ENCODE measurements around the gene IDI1.

IDI1 gene

GRCh38 chr10:1085258-1085657, 36.3 kb upstream of the IDI1 start:
- TF ChIP-seq SPI1 (IDR thresholded peaks at IDR 0.05; ENCODE audit: borderline replicate concordance, low read depth), result no peak
- no peak for TF ChIP-seq REST (IDR thresholded peaks at IDR 0.05; ENCODE audit: insufficient replicate concordance, low read depth)
- TF ChIP-seq GABPA (IDR thresholded peaks at IDR 0.05; ENCODE audit: low read depth), result no peak
- TF ChIP-seq POLR2AphosphoS5 (IDR thresholded peaks at IDR 0.05; ENCODE audit: low read depth), result no peak
- TF ChIP-seq, protein P1, sequence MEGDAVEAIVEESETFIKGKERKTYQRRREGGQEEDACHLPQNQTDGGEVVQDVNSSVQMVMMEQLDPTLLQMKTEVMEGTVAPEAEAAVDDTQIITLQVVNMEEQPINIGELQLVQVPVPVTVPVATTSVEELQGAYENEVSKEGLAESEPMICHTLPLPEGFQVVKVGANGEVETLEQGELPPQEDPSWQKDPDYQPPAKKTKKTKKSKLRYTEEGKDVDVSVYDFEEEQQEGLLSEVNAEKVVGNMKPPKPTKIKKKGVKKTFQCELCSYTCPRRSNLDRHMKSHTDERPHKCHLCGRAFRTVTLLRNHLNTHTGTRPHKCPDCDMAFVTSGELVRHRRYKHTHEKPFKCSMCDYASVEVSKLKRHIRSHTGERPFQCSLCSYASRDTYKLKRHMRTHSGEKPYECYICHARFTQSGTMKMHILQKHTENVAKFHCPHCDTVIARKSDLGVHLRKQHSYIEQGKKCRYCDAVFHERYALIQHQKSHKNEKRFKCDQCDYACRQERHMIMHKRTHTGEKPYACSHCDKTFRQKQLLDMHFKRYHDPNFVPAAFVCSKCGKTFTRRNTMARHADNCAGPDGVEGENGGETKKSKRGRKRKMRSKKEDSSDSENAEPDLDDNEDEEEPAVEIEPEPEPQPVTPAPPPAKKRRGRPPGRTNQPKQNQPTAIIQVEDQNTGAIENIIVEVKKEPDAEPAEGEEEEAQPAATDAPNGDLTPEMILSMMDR (IDR thresholded peaks at IDR 0.05; ENCODE audit: insufficient read depth, low read length), result no peak
- no peak for DNase-seq (ENCODE audit: low read depth in 1 of 2, low spot score in 1 of 2)

GRCh38 chr10:1084011-1084950, 35.4 kb upstream of the IDI1 start:
- TF ChIP-seq, protein P1 (IDR thresholded peaks at IDR 0.05; ENCODE audit: insufficient read depth, low read length), result no peak
- TF ChIP-seq SPI1 (IDR thresholded peaks at IDR 0.05; ENCODE audit: borderline replicate concordance, low read depth), result no peak
- no peak for TF ChIP-seq REST (IDR thresholded peaks at IDR 0.05; ENCODE audit: insufficient replicate concordance, low read depth)
- Histone ChIP-seq H3K27me3 (ENCODE audit: insufficient read depth, poor library complexity, severe bottlenecking) (no peaks in the 10 kb centered on the region), H3K4me3 (replicated peaks; ENCODE audit: insufficient read depth, low read length) (no peak overlapping the region), H3K27ac (replicated peaks) (no peak overlapping the region)
- no peak for DNase-seq (ENCODE audit: low read depth in 1 of 2, low spot score in 1 of 2)

More at GRCh38 chr10:1085258-1085657, 36.3 kb upstream of the IDI1 start:
- Histone ChIP-seq H3K27ac (replicated peaks) (no peak overlapping the region), H3K4me3 (replicated peaks; ENCODE audit: insufficient read depth, low read length) (no peak overlapping the region), H3K27me3 (ENCODE audit: insufficient read depth, poor library complexity, severe bottlenecking) (no peaks in the 10 kb centered on the region)

DNA sequence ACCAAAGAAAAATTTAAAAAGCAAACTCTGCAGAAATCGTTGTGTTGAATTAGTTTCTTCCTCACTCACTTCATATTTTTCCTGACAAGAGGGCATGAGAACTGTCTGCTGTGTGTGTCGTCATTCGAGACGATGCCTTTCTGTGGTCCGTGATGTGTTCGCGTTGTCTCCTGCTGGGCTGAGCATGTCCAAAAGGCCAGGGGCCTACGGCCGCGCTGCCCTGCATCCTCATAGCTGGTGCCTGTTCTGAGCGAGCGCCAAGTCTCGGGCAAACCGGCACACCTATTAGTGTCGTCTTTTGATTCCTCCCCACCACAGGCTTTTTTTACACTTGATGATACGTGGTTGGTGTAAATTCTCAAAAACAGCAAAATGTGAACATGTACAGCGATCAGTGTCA, 34.7 kb upstream of the IDI1 start:
- no peak overlapping the region for H3K4me3 ChIP-seq (replicated peaks; ENCODE audit: insufficient read depth, low read length)
- H3K27ac ChIP-seq (replicated peaks), result no peak overlapping the region
- no peaks in the 10 kb centered on the region for H3K27me3 ChIP-seq (ENCODE audit: insufficient read depth, poor library complexity, severe bottlenecking)
- DNase-seq (ENCODE audit: low read depth in 1 of 2, low spot score in 1 of 2), result no peak
- no peak for TF ChIP-seq POLR2AphosphoS5 (IDR thresholded peaks at IDR 0.05; ENCODE audit: low read depth)
- TF ChIP-seq, protein P1 (IDR thresholded peaks at IDR 0.05; ENCODE audit: insufficient read depth, low read length), result no peak
- TF ChIP-seq REST (IDR thresholded peaks at IDR 0.05; ENCODE audit: insufficient replicate concordance, low read depth), result no peak
- no peak for TF ChIP-seq SPI1 (IDR thresholded peaks at IDR 0.05; ENCODE audit: borderline replicate concordance, low read depth)
- TF ChIP-seq GABPA (IDR thresholded peaks at IDR 0.05; ENCODE audit: low read depth), result no peak

All from HL-60 (cell line).